ENCODE measurements around the gene GEMIN7.
A peak's percentile ranks its signal among the peaks of the same experiment; 100 is the strongest.

The GEMIN7 gene

GRCh38 chr19:45124021-45124420, 45.0 kb downstream of the GEMIN7 start:
- FAIRE-seq: no peak

DNA sequence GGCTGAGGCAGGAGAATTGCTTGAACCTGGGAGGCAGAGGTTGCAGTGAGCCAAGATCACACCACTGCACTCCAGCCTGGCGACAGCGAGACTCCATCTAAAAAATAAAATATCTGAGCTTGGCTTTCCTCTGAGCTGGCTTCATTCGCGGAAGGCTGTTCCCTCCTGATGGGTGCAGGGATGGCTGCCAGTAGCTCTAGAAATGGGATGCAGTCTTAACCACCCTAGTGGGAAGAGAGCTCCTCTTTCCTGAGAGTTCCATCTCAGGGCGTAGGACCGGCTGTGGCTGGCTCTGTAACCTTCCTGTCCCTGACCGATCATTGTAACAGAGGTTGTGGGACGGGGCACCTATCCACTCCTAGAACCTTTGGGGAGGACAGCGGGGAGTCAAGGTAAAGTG, 46.3 kb downstream of the GEMIN7 start:
- DNase-seq (ENCODE audit: insufficient read length, low spot score) (no peak), FAIRE-seq (no peak)

More at GRCh38 chr19:45124021-45124420, 45.0 kb downstream of the GEMIN7 start:
- DNase-seq (ENCODE audit: insufficient read length, low spot score): no peak

DNA sequence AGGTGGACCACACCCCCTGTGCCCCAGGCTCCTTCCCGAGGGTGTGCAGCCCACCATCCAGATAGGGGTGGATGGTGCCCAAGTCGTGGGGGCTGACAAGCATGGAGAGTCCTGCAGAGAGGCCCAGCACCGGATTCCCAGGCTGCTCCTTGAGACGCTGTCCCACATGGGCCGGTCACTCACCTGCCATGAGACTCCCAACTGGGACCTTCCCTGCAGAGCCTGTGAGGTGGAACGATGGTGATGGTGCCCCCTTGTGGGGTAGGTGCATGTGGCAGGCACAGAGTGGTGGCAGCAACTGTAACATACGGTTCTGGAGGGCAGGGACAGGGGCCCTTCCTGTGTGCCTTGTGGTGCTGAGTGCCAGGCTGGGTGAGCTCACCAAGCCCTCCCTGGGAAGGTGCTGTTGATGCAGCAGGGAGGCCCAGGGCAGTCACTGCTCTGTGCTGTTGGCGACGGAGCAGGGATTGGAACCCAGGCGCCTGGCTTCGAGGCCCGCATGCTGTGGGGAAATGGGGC, 47.0 kb downstream of the GEMIN7 start:
- DNase-seq (ENCODE audit: insufficient read length, low spot score) (peak; percentile 56), FAIRE-seq (peak; percentile 82)

DNA sequence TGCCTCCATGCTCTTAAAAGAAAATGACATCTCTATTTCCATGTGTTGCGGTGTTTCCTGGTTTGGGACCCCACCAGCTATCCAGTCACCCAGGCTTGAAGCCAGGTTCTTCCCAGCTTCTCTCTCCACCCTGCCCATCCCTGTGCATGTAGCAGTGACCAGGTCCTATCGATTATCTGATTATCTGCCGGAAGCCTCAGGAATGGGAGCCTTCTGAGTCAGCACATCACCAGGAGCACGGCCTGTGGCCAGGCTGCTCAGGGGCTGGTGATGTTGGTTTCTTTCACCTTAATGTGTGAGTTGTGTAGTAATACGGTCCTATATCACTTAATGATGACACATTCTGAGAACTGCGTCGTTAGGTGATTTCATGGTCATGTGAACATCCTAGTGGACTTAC, 47.6 kb downstream of the GEMIN7 start:
- FAIRE-seq (no peak), DNase-seq (ENCODE audit: insufficient read length, low spot score) (no peak)

DNA sequence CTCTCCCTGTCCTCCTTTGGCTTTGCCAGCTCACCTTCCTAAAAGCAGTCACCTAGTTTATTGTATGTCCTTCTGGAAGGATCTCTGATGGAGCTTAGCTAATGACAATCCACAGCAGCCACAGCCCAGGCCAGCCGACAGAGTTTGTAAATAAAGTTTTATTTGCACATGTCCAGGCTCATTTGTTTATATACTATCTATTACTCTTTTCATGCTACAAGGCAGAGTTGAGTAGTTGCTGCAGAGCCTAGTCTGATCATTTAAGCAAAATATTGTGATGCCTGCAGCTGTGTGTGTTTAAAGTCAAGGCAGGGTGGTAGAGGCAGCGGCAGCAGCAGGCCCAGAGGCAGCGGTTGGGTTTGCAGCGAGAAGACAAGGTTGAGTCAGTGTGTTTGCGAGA, 49.1 kb downstream of the GEMIN7 start:
- FAIRE-seq: no peak

DNA sequence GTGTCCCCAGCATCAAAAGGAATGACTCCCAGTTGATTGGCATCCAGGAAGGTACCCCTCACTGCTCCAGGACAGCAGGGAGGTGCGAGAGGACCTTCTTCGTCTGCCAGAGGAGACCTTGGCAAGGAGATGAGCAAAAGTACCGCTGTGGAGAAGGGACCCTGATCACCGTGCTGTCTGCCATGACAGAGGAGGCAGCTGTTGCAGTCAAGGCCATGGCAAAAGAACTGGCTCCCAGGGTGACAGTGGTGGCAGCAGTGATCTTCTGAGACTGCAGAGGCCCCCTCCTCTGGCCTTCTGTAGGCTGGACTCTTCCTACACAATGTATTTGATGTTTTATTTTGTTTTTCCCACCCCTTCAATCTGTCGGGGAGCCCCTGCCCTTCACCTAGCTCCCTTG, 49.7 kb downstream of the GEMIN7 start:
- FAIRE-seq (no peak), DNase-seq (ENCODE audit: insufficient read length, low spot score) (no peak)

More for the DNA sequence above, 49.1 kb downstream of the GEMIN7 start:
- no peak for DNase-seq (ENCODE audit: insufficient read length, low spot score)

GRCh38 chr19:45130236-45130635, 51.2 kb downstream of the GEMIN7 start:
- FAIRE-seq (no peak), DNase-seq (ENCODE audit: insufficient read length, low spot score) (no peak)

- DNase-seq (ENCODE audit: insufficient read length, low spot score): peak; percentile 26
- peak; percentile 69 for FAIRE-seq
Observed at GRCh38 chr19:45130888-45131615, 52.0 kb downstream of the GEMIN7 start.

DNA sequence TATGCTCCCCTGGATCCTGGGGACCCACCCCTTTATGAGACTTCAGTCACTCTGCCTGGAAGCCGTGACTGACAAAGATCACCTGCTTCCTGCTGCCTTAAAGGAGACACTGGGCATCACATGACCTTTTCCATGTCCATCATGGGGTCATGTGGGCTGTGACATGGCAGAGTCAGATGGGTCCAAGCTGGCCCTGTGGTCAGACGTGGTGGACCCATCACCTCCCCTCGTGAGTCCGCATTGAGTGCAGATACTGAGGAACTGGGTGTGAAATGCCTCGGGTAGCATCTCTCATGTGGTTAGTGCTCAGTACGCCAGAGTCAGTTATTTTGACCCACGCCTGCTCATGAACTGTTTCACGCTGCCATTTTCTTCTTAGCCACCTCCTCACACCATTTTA, 54.6 kb downstream of the GEMIN7 start:
- DNase-seq (ENCODE audit: insufficient read length, low spot score) (no peak), FAIRE-seq (no peak)

DNA sequence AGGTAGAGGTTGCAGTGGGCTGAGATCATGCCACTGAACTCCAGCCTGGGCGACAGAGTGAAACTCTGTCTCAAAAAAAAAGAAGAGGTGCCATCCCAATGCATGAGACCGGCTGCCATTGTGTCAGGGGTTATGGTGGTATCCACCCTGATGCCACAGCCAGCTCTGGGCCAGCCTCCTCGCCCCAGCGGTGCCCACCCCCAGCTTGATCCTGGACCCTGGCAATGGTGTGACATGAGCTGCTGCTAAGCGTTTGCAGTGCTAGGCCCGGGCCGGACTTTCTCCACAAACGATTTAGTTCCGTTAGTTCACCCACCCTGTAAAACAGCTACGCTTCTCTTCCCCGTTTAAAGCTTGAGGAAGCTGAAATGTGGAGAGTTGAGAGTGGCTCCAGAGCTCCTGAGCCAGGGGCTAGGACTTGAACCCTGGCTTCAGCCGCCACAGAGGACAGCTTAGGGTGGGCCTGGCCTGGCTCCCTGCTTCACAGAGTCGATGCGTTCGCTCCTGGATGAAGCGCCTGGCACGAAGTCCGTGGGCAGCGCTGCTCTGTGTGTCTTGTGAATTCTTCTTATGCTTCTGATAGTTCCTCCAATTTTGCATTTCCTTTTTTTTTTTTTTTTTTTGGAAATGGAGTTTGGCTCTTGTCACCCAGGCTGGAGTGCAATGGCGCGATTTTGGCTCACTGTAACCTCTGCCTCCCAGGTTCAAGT, 56.3 kb downstream of the GEMIN7 start:
- DNase-seq (ENCODE audit: insufficient read length, low spot score) (no peak), FAIRE-seq (no peak)

GRCh38 chr19:45136507-45137178, 57.6 kb downstream of the GEMIN7 start:
- FAIRE-seq: no peak
- DNase-seq (ENCODE audit: insufficient read length, low spot score): no peak

GRCh38 chr19:45137179-45137761, 58.2 kb downstream of the GEMIN7 start:
- DNase-seq (ENCODE audit: insufficient read length, low spot score) (no peak), FAIRE-seq (no peak)

- FAIRE-seq (no peak), DNase-seq (ENCODE audit: insufficient read length, low spot score) (no peak)
Observed at GRCh38 chr19:45138303-45138751, 59.3 kb downstream of the GEMIN7 start.

DNA sequence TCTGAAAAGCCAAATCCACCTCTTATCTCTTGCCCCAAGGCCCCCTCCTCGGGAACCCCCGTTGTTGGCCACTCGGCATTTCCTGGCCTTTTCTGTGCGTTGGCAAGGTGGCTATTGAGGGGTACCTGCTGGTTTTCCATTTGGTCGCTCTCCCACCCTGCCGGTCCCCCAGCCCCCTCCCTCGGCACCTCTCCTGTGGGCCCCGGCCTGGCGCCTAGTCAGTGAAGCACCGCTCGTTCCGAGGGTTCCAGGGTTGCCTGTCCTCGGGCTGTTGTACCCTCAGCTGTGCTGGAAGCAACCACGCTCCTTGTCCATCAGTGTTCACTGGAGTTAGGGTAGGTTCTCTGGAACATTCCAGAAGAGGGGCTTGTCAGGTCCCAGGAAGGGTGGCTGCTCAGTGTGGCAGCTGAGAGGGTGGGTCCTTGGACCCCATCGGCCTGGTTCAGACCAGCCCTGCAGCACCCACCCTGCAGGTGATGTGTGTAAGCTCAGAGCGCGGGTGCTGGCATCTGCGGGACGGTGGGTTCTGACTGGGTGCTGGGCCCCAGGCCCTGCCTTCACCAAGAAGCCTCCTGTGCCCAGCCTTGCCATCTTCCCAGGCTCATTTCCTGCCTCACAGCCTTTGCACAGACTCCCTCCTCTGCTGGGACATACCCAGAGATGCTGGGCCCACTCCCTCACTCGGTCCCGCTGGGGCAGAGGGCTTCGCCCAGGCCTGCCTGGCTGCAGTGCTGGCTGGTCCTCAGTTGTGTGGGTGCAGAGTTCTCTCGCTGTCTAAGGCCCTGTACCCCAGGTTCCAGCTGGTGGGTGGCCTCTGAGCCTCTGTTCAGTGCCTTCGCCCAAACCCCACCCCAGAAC, 60.5 kb downstream of the GEMIN7 start:
- DNase-seq (ENCODE audit: insufficient read length, low spot score) (no peak), FAIRE-seq (no peak)

GRCh38 chr19:45140144-45140503, 61.1 kb downstream of the GEMIN7 start:
- FAIRE-seq (no peak), DNase-seq (ENCODE audit: insufficient read length, low spot score) (no peak)

- FAIRE-seq: no peak
Observed at GRCh38 chr19:45140533-45140932, 61.5 kb downstream of the GEMIN7 start.

More at GRCh38 chr19:45140533-45140932, 61.5 kb downstream of the GEMIN7 start:
- DNase-seq (ENCODE audit: insufficient read length, low spot score): no peak
